ENCODE results near the gene KBTBD3.

KBTBD3 gene

GRCh38 chr11:106076919-106077608, at the start of gene KBTBD3:
Gene KBTBD3, minus strand, starts transcription at chr11:106077347. Its CDS starts 18,250 bp downstream, at chr11:106059097.
- H3K4me1 Mint-ChIP-seq (ENCODE audit: low read depth): peaks cover 49% of the 10 kb centered on the region
- H3K9me3 Mint-ChIP-seq: no peaks in the 10 kb centered on the region
- H3K36me3 Mint-ChIP-seq (ENCODE audit: low read depth): peaks cover 46% of the 10 kb centered on the region

GRCh38 chr11:106121570-106122320, 44.6 kb upstream of the KBTBD3 start:
- Mint-ChIP-seq H3K27ac (no peak overlapping the region), H3K4me1 (ENCODE audit: low read depth) (no peaks in the 10 kb centered on the region), H3K36me3 (ENCODE audit: low read depth) (no peaks in the 10 kb centered on the region), H3K9me3 (no peaks in the 10 kb centered on the region), H3K4me3 (no peak overlapping the region), H3K27me3 (peaks cover 12% of the 10 kb centered on the region)
- DNase-seq: no peak

More at GRCh38 chr11:106076919-106077608, at the start of gene KBTBD3:
- H3K27ac Mint-ChIP-seq: peak within 1 kb of the TSS; percentile 99
- peak; percentile 97 for DNase-seq
- peak within 1 kb of the TSS; percentile 97 for H3K4me3 Mint-ChIP-seq
- no peaks in the 10 kb centered on the region for H3K27me3 Mint-ChIP-seq

GRCh38 chr11:106105986-106106385, 28.8 kb upstream of the KBTBD3 start:
- no peaks in the 10 kb centered on the region for H3K4me1 Mint-ChIP-seq (ENCODE audit: low read depth)
- no peak overlapping the region for H3K27ac Mint-ChIP-seq
- no peaks in the 10 kb centered on the region for H3K36me3 Mint-ChIP-seq (ENCODE audit: low read depth)
- H3K9me3 Mint-ChIP-seq: no peaks in the 10 kb centered on the region
- no peak for DNase-seq
- H3K4me3 Mint-ChIP-seq: no peak overlapping the region
- peaks cover 7% of the 10 kb centered on the region for H3K27me3 Mint-ChIP-seq

- H3K27me3 Mint-ChIP-seq: no peaks in the 10 kb centered on the region
- no peaks in the 10 kb centered on the region for H3K4me1 Mint-ChIP-seq (ENCODE audit: low read depth)
- no peak for DNase-seq
- no peaks in the 10 kb centered on the region for H3K9me3 Mint-ChIP-seq
- H3K27ac Mint-ChIP-seq: no peak overlapping the region
- peaks cover 23% of the 10 kb centered on the region for H3K36me3 Mint-ChIP-seq (ENCODE audit: low read depth)
- H3K4me3 Mint-ChIP-seq: no peak overlapping the region
Measured at GRCh38 chr11:106101819-106102218, 24.7 kb upstream of the KBTBD3 start.

GRCh38 chr11:106101370-106101769, 24.2 kb upstream of the KBTBD3 start:
- Mint-ChIP-seq H3K27me3 (no peaks in the 10 kb centered on the region), H3K4me3 (no peak overlapping the region), H3K27ac (no peak overlapping the region), H3K9me3 (no peaks in the 10 kb centered on the region), H3K36me3 (ENCODE audit: low read depth) (peaks cover 27% of the 10 kb centered on the region), H3K4me1 (ENCODE audit: low read depth) (no peaks in the 10 kb centered on the region)
- no peak for DNase-seq

GRCh38 chr11:106098893-106099553, 21.9 kb upstream of the KBTBD3 start:
- Mint-ChIP-seq H3K4me3 (no peak overlapping the region), H3K4me1 (ENCODE audit: low read depth) (no peaks in the 10 kb centered on the region), H3K9me3 (no peaks in the 10 kb centered on the region), H3K27ac (no peak overlapping the region), H3K27me3 (no peaks in the 10 kb centered on the region), H3K36me3 (ENCODE audit: low read depth) (peaks cover 50% of the 10 kb centered on the region)
- DNase-seq: no peak

- Mint-ChIP-seq H3K27me3 (no peaks in the 10 kb centered on the region), H3K9me3 (no peaks in the 10 kb centered on the region), H3K36me3 (ENCODE audit: low read depth) (peaks cover 90% of the 10 kb centered on the region), H3K4me1 (ENCODE audit: low read depth) (peaks cover 45% of the 10 kb centered on the region), H3K27ac (peak overlapping the region; percentile 80), H3K4me3 (no peak overlapping the region)
- DNase-seq: no peak
Measured at GRCh38 chr11:106092446-106092845, 15.3 kb upstream of the KBTBD3 start.

- Mint-ChIP-seq H3K27me3 (no peaks in the 10 kb centered on the region), H3K27ac (peak overlapping the region; percentile 80), H3K4me3 (peak overlapping the region; percentile 8), H3K4me1 (ENCODE audit: low read depth) (peaks cover 51% of the 10 kb centered on the region), H3K36me3 (ENCODE audit: low read depth) (peaks cover 87% of the 10 kb centered on the region), H3K9me3 (no peaks in the 10 kb centered on the region)
- DNase-seq: no peak
Measured at GRCh38 chr11:106091480-106092123, 14.5 kb upstream of the KBTBD3 start.

GRCh38 chr11:106088896-106089295, 11.7 kb upstream of the KBTBD3 start:
- no peak for DNase-seq
- H3K4me1 Mint-ChIP-seq (ENCODE audit: low read depth): peaks cover 66% of the 10 kb centered on the region
- H3K27ac Mint-ChIP-seq: no peak overlapping the region
- no peaks in the 10 kb centered on the region for H3K27me3 Mint-ChIP-seq
- no peaks in the 10 kb centered on the region for H3K9me3 Mint-ChIP-seq
- H3K4me3 Mint-ChIP-seq: no peak overlapping the region
- H3K36me3 Mint-ChIP-seq (ENCODE audit: low read depth): peaks cover 88% of the 10 kb centered on the region

GRCh38 chr11:106087815-106088435, 10.8 kb upstream of the KBTBD3 start:
- no peak overlapping the region for H3K4me3 Mint-ChIP-seq
- no peak overlapping the region for H3K27ac Mint-ChIP-seq
- H3K4me1 Mint-ChIP-seq (ENCODE audit: low read depth): peaks cover 71% of the 10 kb centered on the region
- no peaks in the 10 kb centered on the region for H3K9me3 Mint-ChIP-seq
- no peaks in the 10 kb centered on the region for H3K27me3 Mint-ChIP-seq
- peaks cover 86% of the 10 kb centered on the region for H3K36me3 Mint-ChIP-seq (ENCODE audit: low read depth)
- peak; percentile 52 for DNase-seq

GRCh38 chr11:106086850-106087249, 9.7 kb upstream of the KBTBD3 start:
- no peak for DNase-seq
- H3K4me3 Mint-ChIP-seq: no peak overlapping the region
- peak overlapping the region; percentile 30 for H3K27ac Mint-ChIP-seq
- H3K27me3 Mint-ChIP-seq: no peaks in the 10 kb centered on the region
- peaks cover 86% of the 10 kb centered on the region for H3K36me3 Mint-ChIP-seq (ENCODE audit: low read depth)
- H3K4me1 Mint-ChIP-seq (ENCODE audit: low read depth): peaks cover 69% of the 10 kb centered on the region
- H3K9me3 Mint-ChIP-seq: no peaks in the 10 kb centered on the region

- H3K36me3 Mint-ChIP-seq (ENCODE audit: low read depth): peaks cover 85% of the 10 kb centered on the region
- H3K27me3 Mint-ChIP-seq: no peaks in the 10 kb centered on the region
- H3K27ac Mint-ChIP-seq: peak overlapping the region; percentile 60
- no peak overlapping the region for H3K4me3 Mint-ChIP-seq
- H3K9me3 Mint-ChIP-seq: no peaks in the 10 kb centered on the region
- no peak for DNase-seq
- H3K4me1 Mint-ChIP-seq (ENCODE audit: low read depth): peaks cover 68% of the 10 kb centered on the region
Measured at GRCh38 chr11:106086135-106086534, 9.0 kb upstream of the KBTBD3 start.

- Mint-ChIP-seq H3K4me3 (no peak overlapping the region), H3K27ac (no peak overlapping the region), H3K4me1 (ENCODE audit: low read depth) (peaks cover 63% of the 10 kb centered on the region), H3K27me3 (no peaks in the 10 kb centered on the region), H3K36me3 (ENCODE audit: low read depth) (peaks cover 86% of the 10 kb centered on the region), H3K9me3 (no peaks in the 10 kb centered on the region)
- no peak for DNase-seq
Measured at GRCh38 chr11:106082096-106082495, 4.9 kb upstream of the KBTBD3 start.
